ENCODE measurements around the gene URI1.

URI1 gene

GRCh38 chr19:30003866-30004265, 61.8 kb downstream of the URI1 start (continued):
- TF ChIP-seq HIC1 (tag by site-specific recombination; IDR thresholded peaks at IDR 0.05) (peak; percentile 24; the same call in 1 of the 2 replicates), ZBTB11 (tag by site-specific recombination; conservative IDR thresholded peaks at IDR 0.05; ENCODE audit: low read depth) (no peak), ZNF37A (tag by site-specific recombination; IDR thresholded peaks at IDR 0.05) (0 out of 2 replicates have a peak, but pooled peaks have one; percentile 0), BCL11B (tag by site-specific recombination; IDR thresholded peaks at IDR 0.05; ENCODE audit: low read depth) (no peak; the same call in 1 of the 2 replicates), ZBTB10 (tag by site-specific recombination; IDR thresholded peaks at IDR 0.05) (no peak), ZBTB44 (tag by site-specific recombination; IDR thresholded peaks at IDR 0.05) (peak; percentile 70), ZSCAN30 (tag by site-specific recombination; IDR thresholded peaks at IDR 0.05) (peak; percentile 62; the same call in 1 of the 2 replicates), ZNF26 (tag by site-specific recombination; IDR thresholded peaks at IDR 0.05) (no peak)

- Histone ChIP-seq H3K4me1 (ENCODE audit: control insufficient read depth, insufficient read depth, low read length) (peaks cover 36% of the 10 kb centered on the region), H3K4me3 (ENCODE audit: low read depth, low read length) (no peak overlapping the region), H3K27ac (ENCODE audit: extremely low read depth, low read depth, low read length) (peak overlapping the region; percentile 50), H3K36me3 (ENCODE audit: control insufficient read depth in 2 of 2, insufficient read depth in 1 of 2, low read length in 2 of 2) (peaks cover 11 to 46% of the 10 kb centered on the region in 2 experiments), H3K9me3 (ENCODE audit: control insufficient read depth, insufficient read depth, low read depth, low read length) (peaks cover 11% of the 10 kb centered on the region)
- POLR2A ChIA-PET, result no interaction called here
- CTCF ChIA-PET, result interaction anchor here (0.6 to 2.6 kb wide), 4 partner anchors 13 to 520 kb away, joined by 4 to 13 read pairs (median 4); no protein-coding TSS in a partner anchor
- TF ChIP-seq ZNF423 (tag by site-specific recombination; IDR thresholded peaks at IDR 0.05), result peak; percentile 84
- no peak for TF ChIP-seq ZNF280D (tag by site-specific recombination; IDR thresholded peaks at IDR 0.05)
- TF ChIP-seq ZNF548 (tag by site-specific recombination; IDR thresholded peaks at IDR 0.05), result no peak
- no peak for TF ChIP-seq ZBTB20 (tag by site-specific recombination; IDR thresholded peaks at IDR 0.05)
- no peak for TF ChIP-seq ZNF76 (tag by site-specific recombination; IDR thresholded peaks at IDR 0.05; ENCODE audit: borderline replicate concordance, low read depth)
- TF ChIP-seq SP7 (tag by site-specific recombination; IDR thresholded peaks at IDR 0.05), result peak; percentile 98
- 0 out of 2 replicates have a peak, but pooled peaks have one; percentile 45 for TF ChIP-seq HOXD13 (CRISPR knock-in tag; IDR thresholded peaks at IDR 0.05; ENCODE audit: borderline replicate concordance)
- no peak; the same call in 1 of the 2 replicates for TF ChIP-seq TSHZ1 (tag by site-specific recombination; IDR thresholded peaks at IDR 0.05; ENCODE audit: borderline replicate concordance)
- TF ChIP-seq ZNF155 (tag by site-specific recombination; IDR thresholded peaks at IDR 0.05), result no peak
Observed at GRCh38 chr19:30004403-30004802, 62.4 kb downstream of the URI1 start.

Measured in HEK293 (cell line).